D341Med (cell line): Measurements from ENCODE around the gene ORC3.
"Not testable (repeated sequence)": the region's sequence is repeated elsewhere in the genome, so short reads cannot be mapped to it uniquely, and the experiment has no call there.

Experiments
- DNase-seq: peaks from one replicate; pipeline ENCODE4 v3.0.0; 2012; ENCODE audit warnings: low spot score

ORC3 gene

GRCh38 chr6:87661016-87661415 lies 71.1 kb downstream of the ORC3 start:
- no peak for DNase-seq

GRCh38 chr6:87661503-87661902 lies 71.6 kb downstream of the ORC3 start:
- DNase-seq, result no peak

GRCh38 chr6:87663434-87663833 lies 73.5 kb downstream of the ORC3 start:
- DNase-seq, result no peak

GRCh38 chr6:87664921-87665485 lies 75.1 kb downstream of the ORC3 start:
- DNase-seq, result no peak

- no peak for DNase-seq
These were observed 77.1 kb downstream of the ORC3 start for GRCh38 chr6:87667032-87667431.

- DNase-seq, result no peak
These were observed 78.1 kb downstream of the ORC3 start for GRCh38 chr6:87668013-87668412.

- DNase-seq, result no peak
These were observed 79.1 kb downstream of the ORC3 start for GRCh38 chr6:87669051-87669450.

- DNase-seq, result no peak
These were observed 80.8 kb downstream of the ORC3 start for GRCh38 chr6:87670707-87671106.

- no peak for DNase-seq
These were observed 81.7 kb downstream of the ORC3 start for GRCh38 chr6:87671555-87672029.

GRCh38 chr6:87672641-87673040 lies 82.7 kb downstream of the ORC3 start:
- DNase-seq, result no peak

GRCh38 chr6:87673237-87673636 lies 83.3 kb downstream of the ORC3 start:
- DNase-seq, result no peak

- DNase-seq, result no peak
These were observed 84.4 kb downstream of the ORC3 start for GRCh38 chr6:87674290-87674689.

GRCh38 chr6:87675004-87675681 lies 85.2 kb downstream of the ORC3 start:
- no peak for DNase-seq

- no peak for DNase-seq
These were observed 92.4 kb downstream of the ORC3 start for GRCh38 chr6:87682310-87682709.

- DNase-seq, result no peak
These were observed 94.0 kb downstream of the ORC3 start for GRCh38 chr6:87683890-87684289.

- DNase-seq, result no peak
These were observed 95.1 kb downstream of the ORC3 start for GRCh38 chr6:87684895-87685654.

GRCh38 chr6:87686636-87687205 lies 96.8 kb downstream of the ORC3 start:
- not testable (repeated sequence) for DNase-seq

- no peak for DNase-seq
These were observed 97.4 kb downstream of the ORC3 start for GRCh38 chr6:87687296-87687695.

- DNase-seq, result not testable (repeated sequence)
These were observed 98.0 kb downstream of the ORC3 start for GRCh38 chr6:87687893-87688292.

- DNase-seq, result no peak
These were observed 100.5 kb downstream of the ORC3 start for GRCh38 chr6:87690441-87690840.

- no peak for DNase-seq
These were observed 102.2 kb downstream of the ORC3 start for GRCh38 chr6:87692086-87692485.

GRCh38 chr6:87696817-87697216 lies 106.9 kb downstream of the ORC3 start:
- not testable (repeated sequence) for DNase-seq
